ENCODE measurements around the gene MTCH2.

GRCh38 chr11:47672283-47672730 is 29.9 kb upstream of the MTCH2 start:
- no peak for TF ChIP-seq CREM (CRISPR knock-in tag; IDR thresholded peaks at IDR 0.05)
- TF ChIP-seq, protein P1, sequence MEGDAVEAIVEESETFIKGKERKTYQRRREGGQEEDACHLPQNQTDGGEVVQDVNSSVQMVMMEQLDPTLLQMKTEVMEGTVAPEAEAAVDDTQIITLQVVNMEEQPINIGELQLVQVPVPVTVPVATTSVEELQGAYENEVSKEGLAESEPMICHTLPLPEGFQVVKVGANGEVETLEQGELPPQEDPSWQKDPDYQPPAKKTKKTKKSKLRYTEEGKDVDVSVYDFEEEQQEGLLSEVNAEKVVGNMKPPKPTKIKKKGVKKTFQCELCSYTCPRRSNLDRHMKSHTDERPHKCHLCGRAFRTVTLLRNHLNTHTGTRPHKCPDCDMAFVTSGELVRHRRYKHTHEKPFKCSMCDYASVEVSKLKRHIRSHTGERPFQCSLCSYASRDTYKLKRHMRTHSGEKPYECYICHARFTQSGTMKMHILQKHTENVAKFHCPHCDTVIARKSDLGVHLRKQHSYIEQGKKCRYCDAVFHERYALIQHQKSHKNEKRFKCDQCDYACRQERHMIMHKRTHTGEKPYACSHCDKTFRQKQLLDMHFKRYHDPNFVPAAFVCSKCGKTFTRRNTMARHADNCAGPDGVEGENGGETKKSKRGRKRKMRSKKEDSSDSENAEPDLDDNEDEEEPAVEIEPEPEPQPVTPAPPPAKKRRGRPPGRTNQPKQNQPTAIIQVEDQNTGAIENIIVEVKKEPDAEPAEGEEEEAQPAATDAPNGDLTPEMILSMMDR (IDR thresholded peaks at IDR 0.05), result no peak
- TF ChIP-seq TEAD1 (CRISPR knock-in tag; IDR thresholded peaks at IDR 0.05), result no peak
- TF ChIP-seq NR1H2 (CRISPR knock-in tag; IDR thresholded peaks at IDR 0.05), result no peak

Measured in WTC11 (cell line).